ENCODE measurements around the gene DOCK11. TPM values are rescaled to one million over a fixed set of nuclear protein-coding genes. Genes with fewer than 3 reads are reported as not detected.

The DOCK11 gene
- total and polyA plus RNA-seq, 2 experiments from 2014 or later: 7.6 to 8.3 TPM

DNA sequence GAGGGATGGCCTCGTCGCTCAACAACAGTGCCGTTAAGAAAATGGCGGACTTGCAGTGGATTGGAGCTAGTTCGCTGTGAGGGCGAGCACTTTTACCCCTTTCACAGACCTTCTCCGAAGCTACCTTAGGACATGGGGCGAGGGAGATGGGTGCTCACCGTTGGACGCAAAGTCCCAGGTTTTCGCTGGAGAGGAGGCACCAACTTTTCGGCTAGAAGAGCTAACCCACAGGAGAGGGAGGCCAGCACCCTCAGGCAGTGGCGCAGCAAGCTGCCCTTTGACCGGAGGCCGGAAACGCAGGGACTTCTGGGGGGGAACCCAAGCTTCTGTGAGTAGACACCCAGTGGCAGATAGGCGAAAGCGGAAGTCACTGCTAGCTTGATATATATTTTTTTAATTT is 138.7 kb downstream of the DOCK11 start:
- no peak for DNase-seq (ENCODE audit: low spot score)
- WGBS (ENCODE audit: low lambda C conversion rate, missing lambda C conversion rate): 88% methylated on average over 18 of the region's 18 CpGs
- Histone ChIP-seq H3K4me1 (ENCODE audit: insufficient read depth) (no peaks in the 10 kb centered on the region), H3K4me2 (no peak overlapping the region), H3K9me3 (ENCODE audit: low read depth) (no peaks in the 10 kb centered on the region), H3K4me3 (no peak overlapping the region), H3K9me2 (replicated peaks; ENCODE audit: insufficient read depth) (no peaks in the 10 kb centered on the region), H3K27ac (no peak overlapping the region), H3K36me3 (replicated peaks; ENCODE audit: insufficient read depth, low read depth) (no peaks in the 10 kb centered on the region), H3K27me3 (no peaks in the 10 kb centered on the region), H2AFZ (no peak overlapping the region), H3K79me2 (no peaks in the 10 kb centered on the region), H4K20me1 (ENCODE audit: insufficient read depth, poor library complexity, severe bottlenecking) (no peaks in the 10 kb centered on the region)
- TF ChIP-seq, protein P1, sequence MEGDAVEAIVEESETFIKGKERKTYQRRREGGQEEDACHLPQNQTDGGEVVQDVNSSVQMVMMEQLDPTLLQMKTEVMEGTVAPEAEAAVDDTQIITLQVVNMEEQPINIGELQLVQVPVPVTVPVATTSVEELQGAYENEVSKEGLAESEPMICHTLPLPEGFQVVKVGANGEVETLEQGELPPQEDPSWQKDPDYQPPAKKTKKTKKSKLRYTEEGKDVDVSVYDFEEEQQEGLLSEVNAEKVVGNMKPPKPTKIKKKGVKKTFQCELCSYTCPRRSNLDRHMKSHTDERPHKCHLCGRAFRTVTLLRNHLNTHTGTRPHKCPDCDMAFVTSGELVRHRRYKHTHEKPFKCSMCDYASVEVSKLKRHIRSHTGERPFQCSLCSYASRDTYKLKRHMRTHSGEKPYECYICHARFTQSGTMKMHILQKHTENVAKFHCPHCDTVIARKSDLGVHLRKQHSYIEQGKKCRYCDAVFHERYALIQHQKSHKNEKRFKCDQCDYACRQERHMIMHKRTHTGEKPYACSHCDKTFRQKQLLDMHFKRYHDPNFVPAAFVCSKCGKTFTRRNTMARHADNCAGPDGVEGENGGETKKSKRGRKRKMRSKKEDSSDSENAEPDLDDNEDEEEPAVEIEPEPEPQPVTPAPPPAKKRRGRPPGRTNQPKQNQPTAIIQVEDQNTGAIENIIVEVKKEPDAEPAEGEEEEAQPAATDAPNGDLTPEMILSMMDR (IDR thresholded peaks at IDR 0.05; ENCODE audit: poor library complexity): no peak
- TF ChIP-seq EZH2 (IDR thresholded peaks at IDR 0.05; ENCODE audit: borderline replicate concordance): no peak
- no peak for TF ChIP-seq EZH2phosphoT487 (IDR thresholded peaks at IDR 0.05; ENCODE audit: low read depth, severe bottlenecking, unreplicated experiment)

DNA sequence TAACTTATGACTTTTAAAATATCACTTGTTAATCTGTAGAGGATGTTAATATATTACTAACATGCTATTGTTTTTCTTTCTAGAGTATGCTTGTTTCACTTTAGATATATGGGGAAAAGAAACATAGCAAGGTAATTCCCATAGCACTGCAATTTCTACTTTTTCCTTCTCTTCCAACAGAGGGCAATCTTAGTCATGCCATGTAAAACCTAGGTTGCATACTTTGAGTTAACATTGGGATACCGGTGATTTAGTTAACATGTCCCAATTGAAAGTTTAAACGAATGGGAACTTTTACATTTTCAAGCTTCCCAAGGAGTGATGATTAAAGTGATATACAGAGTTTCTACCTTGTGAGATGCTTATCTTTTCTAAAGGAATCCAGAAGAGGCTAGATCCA is 142.4 kb downstream of the DOCK11 start:
- Histone ChIP-seq H3K9me3 (ENCODE audit: low read depth) (no peaks in the 10 kb centered on the region), H4K20me1 (ENCODE audit: insufficient read depth, poor library complexity, severe bottlenecking) (no peaks in the 10 kb centered on the region), H3K27ac (no peak overlapping the region), H3K27me3 (no peaks in the 10 kb centered on the region), H3K36me3 (replicated peaks; ENCODE audit: insufficient read depth, low read depth) (no peaks in the 10 kb centered on the region), H3K4me3 (no peak overlapping the region), H3K4me2 (no peak overlapping the region), H3K9me2 (replicated peaks; ENCODE audit: insufficient read depth) (no peaks in the 10 kb centered on the region), H3K4me1 (ENCODE audit: insufficient read depth) (no peaks in the 10 kb centered on the region), H3K79me2 (no peaks in the 10 kb centered on the region), H2AFZ (no peak overlapping the region)
- no peak for DNase-seq (ENCODE audit: low spot score)
- 58% methylated on average over 2 of the region's 2 CpGs for WGBS (ENCODE audit: low lambda C conversion rate, missing lambda C conversion rate)
- no peak for TF ChIP-seq EZH2phosphoT487 (IDR thresholded peaks at IDR 0.05; ENCODE audit: low read depth, severe bottlenecking, unreplicated experiment)
- TF ChIP-seq, protein P1 (IDR thresholded peaks at IDR 0.05; ENCODE audit: poor library complexity): peak; percentile 26

DNA sequence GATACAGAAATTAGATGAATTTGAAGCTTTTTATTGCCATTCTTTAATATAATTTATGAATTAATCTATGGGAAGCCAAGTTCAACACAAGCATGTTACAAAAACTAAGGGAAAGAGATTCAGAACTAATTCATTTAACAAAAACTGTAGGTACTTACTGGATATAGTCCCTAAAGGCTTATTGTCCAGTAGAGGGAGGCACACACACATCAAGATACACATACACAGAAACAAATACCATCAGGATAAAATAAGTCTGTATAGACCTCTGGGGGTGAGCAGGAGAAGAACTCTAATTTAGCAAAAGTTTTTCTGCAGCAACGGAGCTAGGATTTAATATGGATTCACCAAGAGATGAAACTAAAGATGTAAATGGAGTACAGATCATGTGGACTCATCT is 148.8 kb downstream of the DOCK11 start:
- no peaks in the 10 kb centered on the region for H3K36me3 ChIP-seq (replicated peaks; ENCODE audit: insufficient read depth, low read depth)
- no peaks in the 10 kb centered on the region for H3K27me3 ChIP-seq
- no peak overlapping the region for H2AFZ ChIP-seq
- H3K79me2 ChIP-seq: no peaks in the 10 kb centered on the region
- DNase-seq (ENCODE audit: low spot score): peak; percentile 29
- no peaks in the 10 kb centered on the region for H3K9me3 ChIP-seq (ENCODE audit: low read depth)
- TF ChIP-seq, protein P1 (IDR thresholded peaks at IDR 0.05; ENCODE audit: poor library complexity): peak; percentile 51
- TF ChIP-seq EZH2 (IDR thresholded peaks at IDR 0.05; ENCODE audit: borderline replicate concordance): no peak
- H4K20me1 ChIP-seq (ENCODE audit: insufficient read depth, poor library complexity, severe bottlenecking): no peaks in the 10 kb centered on the region
- H3K27ac ChIP-seq: no peak overlapping the region
- no peak overlapping the region for H3K4me2 ChIP-seq
- WGBS (ENCODE audit: low lambda C conversion rate, missing lambda C conversion rate): 32% methylated on average over 1 of the region's 1 CpG
- H3K4me1 ChIP-seq (ENCODE audit: insufficient read depth): no peaks in the 10 kb centered on the region
- H3K4me3 ChIP-seq: no peak overlapping the region
- H3K9me2 ChIP-seq (replicated peaks; ENCODE audit: insufficient read depth): no peaks in the 10 kb centered on the region

DNA sequence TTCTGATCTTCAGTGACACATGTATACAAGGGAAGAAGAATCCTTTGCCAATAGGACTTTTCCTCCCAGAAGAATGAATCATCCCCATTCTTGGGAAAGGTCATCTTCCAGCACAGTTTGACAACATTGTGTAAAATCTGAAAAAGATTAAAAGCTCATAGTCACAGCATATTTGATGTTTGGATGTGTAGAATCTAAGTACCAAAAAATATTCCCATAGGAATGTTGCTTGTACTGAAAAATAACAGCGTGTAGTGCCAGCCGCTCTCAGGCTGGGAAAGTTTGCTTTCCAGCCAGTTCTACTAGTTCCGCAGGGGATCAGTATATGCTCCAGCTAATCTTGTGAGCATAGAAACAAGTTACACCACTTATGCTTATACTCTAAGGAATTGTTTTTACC is 157.1 kb downstream of the DOCK11 start:
- Histone ChIP-seq H3K9me2 (replicated peaks; ENCODE audit: insufficient read depth) (no peaks in the 10 kb centered on the region), H3K36me3 (replicated peaks; ENCODE audit: insufficient read depth, low read depth) (no peaks in the 10 kb centered on the region), H3K4me1 (ENCODE audit: insufficient read depth) (no peaks in the 10 kb centered on the region), H3K4me2 (no peak overlapping the region), H3K27me3 (no peaks in the 10 kb centered on the region), H2AFZ (no peak overlapping the region), H3K9me3 (ENCODE audit: low read depth) (no peaks in the 10 kb centered on the region), H3K79me2 (no peaks in the 10 kb centered on the region), H3K27ac (no peak overlapping the region), H4K20me1 (ENCODE audit: insufficient read depth, poor library complexity, severe bottlenecking) (no peaks in the 10 kb centered on the region), H3K4me3 (no peak overlapping the region)
- WGBS (ENCODE audit: low lambda C conversion rate, missing lambda C conversion rate): 57% methylated on average over 3 of the region's 3 CpGs
- no peak for DNase-seq (ENCODE audit: low spot score)
- no peak for TF ChIP-seq EZH2 (IDR thresholded peaks at IDR 0.05; ENCODE audit: borderline replicate concordance)
- TF ChIP-seq, protein P1 (IDR thresholded peaks at IDR 0.05; ENCODE audit: poor library complexity): no peak
- no peak for TF ChIP-seq EZH2phosphoT487 (IDR thresholded peaks at IDR 0.05; ENCODE audit: low read depth, severe bottlenecking, unreplicated experiment)

Measured in hepatocyte (in vitro differentiated cells).